NCI-H2107 treated with DMSO at 0.1 percent for 48 hours (cell line): ENCODE results near the gene VSIG4.
"Not testable (repeated sequence)": the region's sequence is repeated elsewhere in the genome, so short reads cannot be mapped to it uniquely, and the experiment has no call there.

Experiments
- DNase-seq: peaks from one replicate; lab custom pipeline; 2025; ENCODE audit not compliant: unreplicated experiment; lab: John Stamatoyannopoulos, UW

The VSIG4 gene

GRCh38 chrX:66039944-66040343 is at the start of gene VSIG4:
Gene VSIG4 (minus strand): TSS chrX:66040080. CDS start chrX:66039998, 82 bp downstream.
- DNase-seq: no peak

GRCh38 chrX:66076801-66077200 is 36.9 kb upstream of the VSIG4 start:
- DNase-seq: no peak

DNA sequence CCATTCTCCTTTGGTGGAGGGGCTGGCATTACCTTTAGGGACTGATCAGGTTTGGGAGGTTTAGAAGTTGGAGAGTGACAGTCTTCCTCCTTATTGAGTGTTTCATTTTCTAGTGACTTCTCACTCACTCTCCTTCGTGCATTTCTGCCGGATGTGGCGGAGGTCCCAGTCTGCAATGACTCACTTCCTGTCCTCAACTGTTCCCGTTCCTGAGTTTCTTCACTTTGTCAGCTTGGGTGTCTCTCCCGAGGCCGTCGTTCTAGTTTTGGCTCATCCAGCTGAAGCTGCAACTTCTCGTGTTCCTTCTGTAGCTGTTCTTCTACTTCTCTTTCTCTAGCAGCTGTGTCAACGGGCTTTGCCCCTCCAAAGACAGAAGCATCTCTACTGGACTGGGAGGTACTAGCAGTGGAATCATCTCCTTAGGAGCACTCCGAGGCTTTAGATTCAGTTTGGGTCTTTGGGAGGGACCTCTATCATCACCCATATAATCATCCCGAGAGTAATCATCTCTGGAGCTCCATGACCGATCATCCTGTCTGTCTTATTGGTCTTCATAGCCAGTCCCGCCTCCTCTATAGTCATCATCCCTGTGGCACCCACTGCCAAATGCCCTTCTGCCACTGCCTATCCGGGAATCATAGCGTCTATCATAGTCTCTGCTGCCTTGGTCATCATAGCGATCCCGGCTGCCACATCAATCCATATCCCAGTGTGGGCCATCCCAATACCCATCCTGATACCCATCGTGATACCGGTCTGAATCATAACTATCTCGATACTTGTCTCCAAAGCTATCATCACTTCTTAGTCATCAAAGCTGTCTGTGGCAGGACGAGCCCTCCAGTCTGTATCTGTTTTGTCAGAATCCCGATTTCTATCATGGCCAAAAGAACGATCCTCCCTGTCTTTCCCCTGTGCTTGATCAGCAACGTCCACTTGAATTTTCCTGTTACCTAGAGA is 35.3 kb upstream of the VSIG4 start:
- no peak for DNase-seq

DNA sequence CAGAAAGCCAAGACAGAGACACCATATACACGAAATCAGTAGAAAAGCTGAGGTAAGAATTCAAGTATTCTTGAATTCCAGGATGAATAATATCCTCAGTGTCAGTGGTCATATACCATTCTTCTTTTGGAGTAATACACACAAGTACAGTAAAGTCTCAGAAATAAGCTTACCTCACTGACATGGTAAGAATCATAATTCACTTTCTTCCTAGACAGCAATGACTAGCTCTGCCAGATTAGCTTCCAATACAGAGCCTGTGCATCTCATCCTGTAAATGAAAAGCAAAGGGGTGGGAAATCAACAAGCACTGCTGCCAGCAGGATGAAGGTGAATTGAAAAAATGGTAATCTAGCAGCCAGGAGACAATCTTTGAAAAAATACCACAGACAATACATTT is 31.2 kb upstream of the VSIG4 start:
- no peak for DNase-seq

DNA sequence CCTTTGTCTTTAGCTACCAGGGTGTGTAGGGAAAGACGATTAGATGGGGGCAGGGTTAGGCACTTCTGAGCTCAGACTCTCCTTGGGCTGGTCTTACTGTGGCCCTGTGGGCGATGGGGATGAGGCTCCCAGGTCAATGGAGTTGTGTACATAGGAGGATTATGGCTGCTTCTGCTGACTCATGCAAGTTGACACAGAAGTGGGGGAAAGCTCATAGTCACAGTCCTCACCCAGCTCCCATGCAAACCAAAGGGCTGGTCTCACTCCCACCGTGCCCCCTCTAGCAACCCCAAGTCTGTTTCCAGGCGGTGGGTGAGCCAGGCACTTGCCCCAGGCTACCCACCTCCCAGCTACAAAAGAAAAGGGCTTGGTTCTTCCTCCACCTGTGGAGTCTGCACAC is 24.4 kb upstream of the VSIG4 start:
- DNase-seq: no peak

- DNase-seq: not testable (repeated sequence)
Measured at GRCh38 chrX:66057019-66057418, 17.1 kb upstream of the VSIG4 start.

- no peak for DNase-seq
Measured at GRCh38 chrX:66054978-66055377, 15.1 kb upstream of the VSIG4 start.

DNA sequence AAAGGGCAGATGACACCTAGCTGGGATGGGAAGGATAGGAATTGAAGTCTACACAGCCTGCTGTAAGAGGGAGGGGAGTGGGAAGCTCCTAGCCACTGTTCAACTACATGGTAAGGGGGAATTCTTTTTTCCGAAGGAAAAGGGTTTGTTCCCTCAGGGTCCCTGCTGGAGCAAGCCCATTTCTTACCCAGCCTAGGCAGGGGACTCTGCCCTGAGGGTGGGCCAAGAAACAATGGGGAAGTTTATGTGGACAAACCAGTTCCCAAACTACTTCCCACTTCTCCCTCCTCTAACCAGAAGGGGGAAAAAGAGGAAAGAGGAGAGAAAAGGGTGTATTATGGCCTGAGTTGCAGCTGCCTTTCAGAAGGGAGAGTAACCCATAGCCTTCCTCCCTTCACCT is 13.5 kb upstream of the VSIG4 start:
- DNase-seq: no peak

DNA sequence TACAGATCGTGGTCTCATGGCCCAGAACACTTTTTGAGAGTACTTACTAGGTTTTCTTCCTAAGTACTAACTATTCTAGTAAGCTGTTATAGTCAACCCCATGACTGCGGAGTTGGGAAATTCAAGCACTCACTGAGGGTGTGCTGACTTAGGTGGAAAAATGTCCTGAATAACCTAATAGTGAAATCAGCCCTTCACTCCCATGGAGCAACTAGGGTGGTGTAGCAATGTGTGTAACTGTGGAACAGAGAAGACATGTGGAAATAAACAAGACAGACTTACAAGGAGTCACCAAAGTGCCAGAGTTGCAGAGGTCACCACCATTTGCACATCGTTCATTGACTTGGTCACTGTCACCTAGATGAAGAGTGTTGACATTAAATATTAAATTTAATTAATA is 12.1 kb upstream of the VSIG4 start:
- DNase-seq: no peak

GRCh38 chrX:66050140-66050569 is 10.3 kb upstream of the VSIG4 start:
- no peak for DNase-seq

- no peak for DNase-seq
Measured at GRCh38 chrX:66049056-66049455, 9.2 kb upstream of the VSIG4 start.

GRCh38 chrX:66046612-66047235 is 6.8 kb upstream of the VSIG4 start:
- DNase-seq: no peak

DNA sequence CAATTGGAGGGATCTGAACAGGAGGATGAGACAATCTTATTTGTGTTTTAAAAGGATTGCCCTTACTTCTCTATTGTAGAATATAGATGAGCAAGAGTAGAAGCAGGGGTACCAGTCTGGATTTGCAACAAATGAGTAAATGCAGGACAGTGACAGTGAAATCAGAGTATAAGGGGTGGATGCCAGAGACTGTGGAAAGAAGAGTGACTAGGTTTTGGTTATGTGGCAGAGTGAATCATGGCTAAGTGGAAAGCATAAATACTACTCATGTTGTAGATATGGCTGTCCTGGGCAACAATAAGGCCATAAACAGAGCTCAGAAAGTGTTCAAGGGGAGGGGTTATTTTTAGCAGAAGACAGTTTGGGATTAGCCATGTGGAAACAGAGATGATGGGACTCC is 6.0 kb upstream of the VSIG4 start:
- no peak for DNase-seq

DNA sequence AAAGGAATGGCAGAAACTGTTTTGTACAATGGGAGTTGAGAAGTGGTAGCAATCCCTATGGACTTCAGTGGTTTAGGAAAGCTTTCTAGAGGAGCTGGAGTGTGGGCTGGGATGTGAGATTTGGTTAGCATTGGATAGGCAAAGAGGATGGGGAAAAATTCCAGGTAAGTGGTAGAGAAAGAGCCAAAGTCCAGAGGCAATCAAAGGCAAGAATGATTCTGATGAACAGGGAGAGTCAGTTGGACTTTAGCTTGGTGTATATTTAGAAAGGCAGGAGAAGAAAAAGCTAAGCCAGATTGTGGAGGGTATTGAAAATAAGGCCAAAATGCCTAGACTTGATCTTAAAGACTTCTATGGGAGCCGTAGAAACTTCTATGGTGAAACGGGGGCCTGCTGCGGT is 3.7 kb upstream of the VSIG4 start:
- DNase-seq: no peak

DNA sequence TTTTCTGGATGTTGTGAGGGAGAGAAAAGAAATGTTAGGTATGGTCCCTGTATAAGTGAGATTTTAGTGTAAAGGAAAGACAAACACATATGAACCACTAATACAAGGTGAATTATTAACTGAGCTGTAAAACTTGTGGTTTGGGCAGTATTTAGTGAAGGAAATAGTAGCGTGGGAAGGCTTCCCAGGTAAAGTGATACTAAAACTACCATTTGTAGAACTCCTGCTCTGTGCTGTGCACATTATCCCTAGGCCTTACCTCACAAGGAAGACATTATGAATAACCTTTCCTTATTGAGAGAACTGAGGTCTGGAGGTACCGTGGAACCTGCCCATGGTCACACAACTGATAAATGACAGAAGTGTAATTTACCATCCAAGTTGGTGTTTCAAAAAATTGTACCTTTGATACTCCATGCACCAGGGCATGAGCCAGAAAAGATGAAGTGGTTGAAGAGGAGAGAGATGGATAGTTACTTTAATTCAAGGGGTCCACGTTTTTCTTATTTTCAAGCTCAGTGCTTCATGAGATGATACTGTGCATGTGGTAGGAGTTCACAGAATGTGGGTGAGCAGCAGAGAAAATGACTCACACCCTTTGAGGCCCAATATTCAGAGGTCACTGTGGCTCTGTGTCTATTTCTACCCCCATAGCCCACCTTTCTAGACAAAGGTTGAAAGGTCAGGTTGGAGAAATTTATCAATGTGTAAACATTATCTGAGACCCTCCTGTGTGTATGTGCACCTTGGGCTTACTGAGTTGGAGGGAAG is 2.6 kb upstream of the VSIG4 start:
- DNase-seq: no peak

DNA sequence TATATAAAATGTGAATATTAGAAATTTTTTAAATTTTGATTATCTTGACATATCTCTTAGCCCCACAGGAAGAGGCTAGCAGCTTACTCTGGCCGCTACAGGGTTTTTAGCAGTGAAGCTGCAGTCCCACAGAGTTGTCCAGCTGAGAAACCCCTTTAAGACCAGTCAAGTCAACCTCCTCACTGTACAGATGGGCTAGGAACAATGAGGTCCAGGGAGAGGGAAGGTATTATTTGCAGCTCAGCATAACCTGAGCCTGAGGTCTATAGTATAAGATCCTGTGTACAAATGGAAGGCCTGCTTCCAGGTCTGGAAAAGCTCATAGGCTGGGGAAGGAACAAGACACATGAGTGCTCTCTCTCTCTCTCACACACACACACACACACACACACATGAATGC is 1.8 kb downstream of the VSIG4 start:
- DNase-seq: no peak

DNA sequence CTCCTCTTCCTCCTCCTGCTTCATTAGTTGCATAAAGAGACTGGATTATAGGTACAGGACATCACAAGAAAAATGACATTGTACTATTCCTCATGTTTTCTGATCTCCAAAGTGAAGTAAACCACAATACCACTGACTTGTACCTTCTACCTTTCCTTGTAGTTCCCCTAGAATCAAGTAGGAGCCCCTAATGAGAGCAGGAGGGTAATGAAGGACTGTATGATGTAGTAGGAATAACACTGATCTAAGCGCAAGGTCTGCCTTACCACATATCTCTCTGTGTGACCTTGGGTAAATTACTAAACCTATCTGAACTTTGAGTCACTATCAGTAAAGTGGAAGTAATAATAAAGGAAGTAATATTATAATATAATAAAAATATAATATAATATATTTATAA is 3.6 kb downstream of the VSIG4 start:
- no peak for DNase-seq

GRCh38 chrX:66035667-66036066 is 4.2 kb downstream of the VSIG4 start:
- DNase-seq: no peak

DNA sequence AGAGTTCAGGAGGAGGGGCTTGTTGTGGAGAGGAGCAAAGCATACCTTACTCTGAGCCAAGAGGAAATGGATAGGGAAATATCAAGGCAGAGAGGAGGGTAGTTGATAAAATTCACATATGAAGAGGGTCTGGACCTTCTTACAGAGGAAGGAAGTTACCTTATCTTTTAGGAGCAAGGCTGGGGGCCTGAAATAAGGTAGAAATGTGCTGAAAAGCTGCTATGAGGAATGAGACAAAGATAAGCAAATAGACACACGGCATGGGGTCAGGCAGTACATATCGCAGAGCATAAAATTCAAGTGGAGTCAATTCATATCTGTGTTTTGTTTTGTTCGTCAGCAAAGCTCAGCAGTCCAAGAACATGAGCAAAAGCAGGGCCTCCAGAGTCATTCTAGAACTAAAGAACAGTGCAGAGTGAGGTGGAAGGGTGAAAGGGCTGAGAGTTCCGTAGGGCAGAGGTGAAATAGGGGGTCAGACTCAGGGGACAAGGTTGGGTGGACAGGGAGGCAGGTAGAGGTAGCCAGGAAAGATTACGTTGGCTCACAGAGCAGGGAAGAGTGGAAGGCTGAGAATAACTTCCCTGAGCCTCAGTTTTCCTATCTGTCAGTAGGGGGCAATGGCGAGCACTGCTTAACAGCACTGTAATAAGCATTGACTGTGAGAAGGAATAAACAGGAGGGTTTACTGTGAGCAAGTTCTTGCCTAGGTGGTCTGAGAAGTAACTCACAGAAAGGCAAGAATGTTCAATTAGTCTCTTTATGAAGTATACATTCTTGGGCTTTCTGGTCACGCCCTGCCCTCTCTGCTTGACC is 9.2 kb downstream of the VSIG4 start:
- no peak for DNase-seq

DNA sequence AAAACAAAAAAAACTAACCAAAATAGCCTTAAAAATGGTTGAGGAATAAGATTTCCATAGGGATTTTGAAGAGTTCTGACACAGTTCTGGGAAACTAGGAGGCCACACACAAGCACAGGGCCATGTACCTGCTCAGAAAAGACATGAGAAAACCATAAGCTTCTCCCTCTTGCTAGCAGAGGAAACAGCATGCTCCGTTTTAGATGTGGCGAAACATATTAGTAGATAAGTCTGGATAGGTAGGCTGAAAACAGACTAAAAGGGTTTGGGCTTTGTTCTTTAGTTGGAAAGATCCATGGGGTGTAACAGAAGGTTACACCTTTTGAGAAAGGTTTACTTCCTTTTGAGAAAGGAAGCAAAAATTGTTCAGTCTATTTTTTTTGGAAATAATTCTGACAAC is 10.9 kb downstream of the VSIG4 start:
- no peak for DNase-seq

DNA sequence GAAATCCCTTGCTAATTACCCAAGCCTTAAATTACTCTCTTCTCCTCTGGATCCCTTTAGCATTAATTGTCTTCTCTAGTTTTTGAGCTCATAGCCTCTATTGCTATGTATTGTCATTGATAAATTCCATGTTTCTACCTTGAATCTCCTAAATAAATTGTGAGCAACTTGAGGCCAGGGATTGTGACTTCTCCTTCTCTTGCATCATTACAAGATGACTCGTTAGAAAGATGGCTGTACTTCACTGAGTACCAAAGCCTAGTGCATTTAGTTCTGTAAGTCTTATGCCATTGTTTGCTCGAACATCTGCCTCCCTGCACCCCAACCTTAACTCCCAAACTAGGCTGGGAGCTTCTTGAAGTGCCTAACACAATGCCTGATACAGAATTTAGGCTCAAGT is 15.3 kb downstream of the VSIG4 start:
- no peak for DNase-seq
